HG03432 (cell line): ENCODE data around the gene PRPS1L1.

Experiments used
- ATAC-seq: cut with Tn5 transposase; IDR thresholded peaks from one replicate; pipeline ENCODE4 v1.9.1; 2021; ENCODE audit warnings: mild to moderate bottlenecking, moderate library complexity; ENCODE audit not compliant: unreplicated experiment

PRPS1L1 gene

GRCh38 chr7:18027628-18028027 is at the start of gene PRPS1L1:
TSS of gene PRPS1L1 (minus strand) at chr7:18027846.
- ATAC-seq: no peak

- no peak for ATAC-seq
Observed at GRCh38 chr7:18076461-18076860, 48.8 kb upstream of the PRPS1L1 start.

- no peak for ATAC-seq
Observed at GRCh38 chr7:18068745-18069144, 41.1 kb upstream of the PRPS1L1 start.

GRCh38 chr7:18064242-18064838 is 36.7 kb upstream of the PRPS1L1 start:
- ATAC-seq: peak; percentile 77

- no peak for ATAC-seq
Observed at GRCh38 chr7:18063149-18063901, 35.7 kb upstream of the PRPS1L1 start.

- ATAC-seq: no peak
Observed at GRCh38 chr7:18059171-18059570, 31.5 kb upstream of the PRPS1L1 start.

- ATAC-seq: no peak
Observed at GRCh38 chr7:18053941-18054340, 26.3 kb upstream of the PRPS1L1 start.

GRCh38 chr7:18053177-18053928 is 25.7 kb upstream of the PRPS1L1 start:
- ATAC-seq: no peak

- ATAC-seq: no peak
Observed at GRCh38 chr7:18049262-18049661, 21.6 kb upstream of the PRPS1L1 start.

- no peak for ATAC-seq
Observed at GRCh38 chr7:18046601-18047000, 19.0 kb upstream of the PRPS1L1 start.

GRCh38 chr7:18045171-18045570 is 17.5 kb upstream of the PRPS1L1 start:
- no peak for ATAC-seq

GRCh38 chr7:18041191-18041590 is 13.5 kb upstream of the PRPS1L1 start:
- no peak for ATAC-seq

GRCh38 chr7:18040196-18040595 is 12.6 kb upstream of the PRPS1L1 start:
- no peak for ATAC-seq

- no peak for ATAC-seq
Observed at GRCh38 chr7:18038382-18038781, 10.7 kb upstream of the PRPS1L1 start.

- ATAC-seq: no peak
Observed at GRCh38 chr7:18037609-18038008, 10.0 kb upstream of the PRPS1L1 start.

- no peak for ATAC-seq
Observed at GRCh38 chr7:18036783-18037182, 9.1 kb upstream of the PRPS1L1 start.

- no peak for ATAC-seq
Observed at GRCh38 chr7:18030758-18031157, 3.1 kb upstream of the PRPS1L1 start.

- no peak for ATAC-seq
Observed at GRCh38 chr7:18020138-18020715, 7.4 kb downstream of the PRPS1L1 start.

- no peak for ATAC-seq
Observed at GRCh38 chr7:18019555-18019954, 8.1 kb downstream of the PRPS1L1 start.

GRCh38 chr7:18018296-18019215 is 9.1 kb downstream of the PRPS1L1 start:
- ATAC-seq: no peak
